ENCODE data around the gene HP. TPM values are rescaled to one million over a fixed set of nuclear protein-coding genes. Genes with fewer than 3 reads are reported as not detected.
A peak's percentile ranks its signal among the peaks of the same experiment; 100 is the strongest.
"Not testable (repeated sequence)": the region's sequence is repeated elsewhere in the genome, so short reads cannot be mapped to it uniquely, and the experiment has no call there.

Gene HP, protein sequence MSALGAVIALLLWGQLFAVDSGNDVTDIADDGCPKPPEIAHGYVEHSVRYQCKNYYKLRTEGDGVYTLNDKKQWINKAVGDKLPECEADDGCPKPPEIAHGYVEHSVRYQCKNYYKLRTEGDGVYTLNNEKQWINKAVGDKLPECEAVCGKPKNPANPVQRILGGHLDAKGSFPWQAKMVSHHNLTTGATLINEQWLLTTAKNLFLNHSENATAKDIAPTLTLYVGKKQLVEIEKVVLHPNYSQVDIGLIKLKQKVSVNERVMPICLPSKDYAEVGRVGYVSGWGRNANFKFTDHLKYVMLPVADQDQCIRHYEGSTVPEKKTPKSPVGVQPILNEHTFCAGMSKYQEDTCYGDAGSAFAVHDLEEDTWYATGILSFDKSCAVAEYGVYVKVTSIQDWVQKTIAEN
- total RNA-seq = not detected in 2 replicates

DNA sequence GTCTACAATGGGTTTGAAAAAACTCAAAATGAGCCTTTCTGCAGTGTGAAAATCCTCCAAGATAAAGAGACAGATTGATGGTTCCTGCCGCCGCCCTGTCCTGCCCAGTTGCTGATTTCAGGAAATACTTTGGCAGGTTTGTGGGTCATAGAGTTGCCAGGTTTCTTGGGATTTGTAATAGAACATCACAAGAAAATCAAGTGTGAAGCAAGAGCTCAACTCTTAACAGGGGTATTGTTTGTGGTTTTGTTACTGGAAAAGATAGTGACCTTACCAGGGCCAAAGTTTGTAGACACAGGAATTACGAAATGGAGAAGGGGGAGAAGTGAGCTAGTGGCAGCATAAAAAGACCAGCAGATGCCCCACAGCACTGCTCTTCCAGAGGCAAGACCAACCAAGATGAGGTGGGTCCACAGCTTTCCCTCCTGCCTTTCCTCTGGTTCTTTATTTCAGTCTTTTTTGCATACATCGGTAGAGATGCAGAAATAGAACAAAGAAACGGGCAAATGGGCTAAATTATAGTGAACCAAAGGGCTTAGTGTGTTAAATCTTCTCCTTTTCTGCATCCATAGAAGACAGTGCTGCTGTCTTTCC lies at the start of gene HP:
HP (plus strand) TSS at position 252 of the 594 bp plus-strand sequence; CDS start at position 400, 148 bp downstream.
- not testable (repeated sequence) for H3K36me3 ChIP-seq (ENCODE audit: control insufficient read depth, insufficient read depth, low read length); H3K4me3 ChIP-seq (ENCODE audit: low read depth, low read length); DNase-seq (ENCODE audit: low read depth); H3K27me3 ChIP-seq (ENCODE audit: control insufficient read depth, insufficient read depth, low read length)

- DNase-seq (ENCODE audit: low read depth); H3K27me3 ChIP-seq (ENCODE audit: control insufficient read depth, insufficient read depth, low read length); H3K36me3 ChIP-seq (ENCODE audit: control insufficient read depth, insufficient read depth, low read length): not testable (repeated sequence)
- peak overlapping the region; percentile 25 for H3K4me3 ChIP-seq (ENCODE audit: low read depth, low read length)
These were observed 46.3 kb upstream of the HP start for GRCh38 chr16:72008065-72008423.

- Histone ChIP-seq H3K27me3 (ENCODE audit: control insufficient read depth, insufficient read depth, low read length) (no peaks in the 10 kb centered on the region), H3K4me3 (ENCODE audit: low read depth, low read length) (peak within 1 kb of the TSS; percentile 98), H3K36me3 (ENCODE audit: control insufficient read depth, insufficient read depth, low read length) (no peaks in the 10 kb centered on the region)
- DNase-seq (ENCODE audit: low read depth) = peak; percentile 88
- TF ChIP-seq, protein P1, sequence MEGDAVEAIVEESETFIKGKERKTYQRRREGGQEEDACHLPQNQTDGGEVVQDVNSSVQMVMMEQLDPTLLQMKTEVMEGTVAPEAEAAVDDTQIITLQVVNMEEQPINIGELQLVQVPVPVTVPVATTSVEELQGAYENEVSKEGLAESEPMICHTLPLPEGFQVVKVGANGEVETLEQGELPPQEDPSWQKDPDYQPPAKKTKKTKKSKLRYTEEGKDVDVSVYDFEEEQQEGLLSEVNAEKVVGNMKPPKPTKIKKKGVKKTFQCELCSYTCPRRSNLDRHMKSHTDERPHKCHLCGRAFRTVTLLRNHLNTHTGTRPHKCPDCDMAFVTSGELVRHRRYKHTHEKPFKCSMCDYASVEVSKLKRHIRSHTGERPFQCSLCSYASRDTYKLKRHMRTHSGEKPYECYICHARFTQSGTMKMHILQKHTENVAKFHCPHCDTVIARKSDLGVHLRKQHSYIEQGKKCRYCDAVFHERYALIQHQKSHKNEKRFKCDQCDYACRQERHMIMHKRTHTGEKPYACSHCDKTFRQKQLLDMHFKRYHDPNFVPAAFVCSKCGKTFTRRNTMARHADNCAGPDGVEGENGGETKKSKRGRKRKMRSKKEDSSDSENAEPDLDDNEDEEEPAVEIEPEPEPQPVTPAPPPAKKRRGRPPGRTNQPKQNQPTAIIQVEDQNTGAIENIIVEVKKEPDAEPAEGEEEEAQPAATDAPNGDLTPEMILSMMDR (IDR thresholded peaks at IDR 0.05; ENCODE audit: insufficient read depth, low read length, poor library complexity, severe bottlenecking) = peak; percentile 10
These were observed 45.7 kb upstream of the HP start, which contains the start of gene DHODH for GRCh38 chr16:72008424-72009216. Gene DHODH (plus strand): TSS chr16:72008744. CDS start chr16:72008765, 21 bp downstream.

DNA sequence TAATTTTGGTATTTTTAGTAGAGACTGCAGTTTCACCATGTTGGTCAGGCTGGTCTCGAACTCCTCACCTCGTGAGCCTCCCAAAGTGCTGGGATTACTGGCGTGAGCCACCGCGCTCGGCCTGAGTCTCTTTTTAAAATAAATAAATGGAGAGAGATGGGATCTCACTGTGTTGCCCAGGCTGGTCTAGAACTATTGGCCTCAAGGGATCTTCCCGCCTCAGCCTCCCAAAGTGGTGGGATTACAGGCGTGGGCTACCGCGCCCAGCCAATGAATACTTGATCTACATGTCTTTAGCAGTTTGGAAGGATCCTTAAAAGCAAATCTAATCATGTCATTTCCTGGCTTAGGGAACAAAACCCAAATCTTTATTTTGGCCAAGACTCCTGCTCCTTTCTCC lies 44.5 kb upstream of the HP start:
- no peak for DNase-seq (ENCODE audit: low read depth)
- TF ChIP-seq, protein P1 (IDR thresholded peaks at IDR 0.05; ENCODE audit: insufficient read depth, low read length, poor library complexity, severe bottlenecking) = no peak
- no peaks in the 10 kb centered on the region for H3K27me3 ChIP-seq (ENCODE audit: control insufficient read depth, insufficient read depth, low read length)
- no peak overlapping the region for H3K4me3 ChIP-seq (ENCODE audit: low read depth, low read length)
- H3K36me3 ChIP-seq (ENCODE audit: control insufficient read depth, insufficient read depth, low read length) = no peaks in the 10 kb centered on the region

DNA sequence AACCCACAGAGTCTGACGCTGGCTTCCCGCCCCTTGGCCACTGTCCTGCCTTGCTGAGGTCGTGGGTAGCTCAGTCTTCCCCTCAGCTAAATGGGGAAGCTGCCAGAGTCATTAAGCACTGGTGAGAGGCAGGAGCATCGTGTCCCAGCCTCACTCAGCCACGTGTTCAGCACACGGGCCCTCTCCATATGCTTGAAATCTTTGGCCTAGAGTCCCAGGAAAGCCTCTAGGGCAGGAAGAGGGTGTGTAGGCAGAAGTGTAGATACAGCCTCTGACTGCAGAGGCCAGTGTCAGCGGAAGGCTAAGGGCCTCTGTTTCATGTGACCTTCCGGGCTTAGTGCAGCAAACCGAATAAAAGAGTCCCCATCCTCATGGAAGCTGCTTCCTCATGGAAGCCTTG lies 41.7 kb upstream of the HP start:
- DNase-seq (ENCODE audit: low read depth) = no peak
- no peaks in the 10 kb centered on the region for H3K36me3 ChIP-seq (ENCODE audit: control insufficient read depth, insufficient read depth, low read length)
- H3K27me3 ChIP-seq (ENCODE audit: control insufficient read depth, insufficient read depth, low read length) = no peaks in the 10 kb centered on the region
- TF ChIP-seq, protein P1 (IDR thresholded peaks at IDR 0.05; ENCODE audit: insufficient read depth, low read length, poor library complexity, severe bottlenecking) = no peak
- no peak overlapping the region for H3K4me3 ChIP-seq (ENCODE audit: low read depth, low read length)

- no peaks in the 10 kb centered on the region for H3K36me3 ChIP-seq (ENCODE audit: control insufficient read depth, insufficient read depth, low read length)
- TF ChIP-seq, protein P1 (IDR thresholded peaks at IDR 0.05; ENCODE audit: insufficient read depth, low read length, poor library complexity, severe bottlenecking) = no peak
These were observed 40.9 kb upstream of the HP start for GRCh38 chr16:72013389-72013788.

More at GRCh38 chr16:72013389-72013788, 40.9 kb upstream of the HP start:
- DNase-seq (ENCODE audit: low read depth) = peak; percentile 52
- Histone ChIP-seq H3K27me3 (ENCODE audit: control insufficient read depth, insufficient read depth, low read length) (no peaks in the 10 kb centered on the region), H3K4me3 (ENCODE audit: low read depth, low read length) (no peak overlapping the region)

Measured in kidney epithelial cell (primary cell).